GM12878 (cell line): Measurements from ENCODE around the gene MTHFR. TPM values are rescaled to one million over a fixed set of nuclear protein-coding genes. Genes with fewer than 3 reads are reported as not detected.

Source experiments
- ATAC-seq: fragments of 200-7000 bp; cut with Tn5 transposase; 3 replicates; pipeline ENCODE4 v1.9.1; 2020; ENCODE audit warnings: mild to moderate bottlenecking, moderate library complexity
- BruUV-seq: library from RNA; stranded (reverse); fragments of 400-500 nt; replicated peaks from 2 replicates; lab custom pipeline; 2021; lab: Mats Ljungman, UMichigan
- CTCF ChIA-PET: fragments of 300-600 bp; sonication (Branson Sonifier 250); formaldehyde crosslinking; extraction: SDS; loops from one replicate; lab custom pipeline; 2021; ENCODE audit warnings: inconsistent platforms; lab: Yijun Ruan, JAX
- POLR2A ChIA-PET: fragments of 350-600 bp; formaldehyde crosslinking; extraction: SDS; loops from one replicate; lab custom pipeline; 2021; ENCODE audit warnings: inconsistent platforms; lab: Charles Lee
- RAD21 ChIA-PET: fragments of 300-600 bp; sonication (Branson Sonifier 250); formaldehyde crosslinking; loops from one replicate; lab custom pipeline; 2023; ENCODE audit warnings: antibody characterized with exemption; ENCODE audit not compliant: unreplicated experiment; lab: Charles Lee
- SMC1A ChIA-PET: fragments of 300-600 bp; sonication (Branson Sonifier 250); formaldehyde crosslinking; loops from one replicate; lab custom pipeline; 2023; ENCODE audit not compliant: unreplicated experiment, uncharacterized antibody; lab: Charles Lee
- DNase-seq: peaks from one replicate; pipeline ENCODE4 v3.0.0-alpha.2; 2011; ENCODE audit warnings: low read depth, low spot score
- FAIRE-seq: peaks from 3 replicates; lab custom pipeline; 2011; peaks lifted over from hg19 to GRCh38; lab: Jason Lieb, UNC
- H2AFZ ChIP-seq: 2 replicates; pipeline ENCODE4 v1.6.0; 2011; ENCODE audit warnings: low read depth, low read length, control low read depth; ENCODE audit not compliant: control insufficient read depth
- H3K27ac ChIP-seq: 2 replicates; pipeline ENCODE4 v1.5.1; 2011; ENCODE audit warnings: control low read depth; ENCODE audit not compliant: control insufficient read depth, insufficient read depth
- H3K27me3 ChIP-seq, 2 experiments: replicated peaks in 1 of 2; 2 replicates each; pipeline versions ENCODE4 v1.6.0 to v1.6.1; 2011; ENCODE audit warnings: low read length in 1 of 2; ENCODE audit not compliant: control insufficient read depth in 2 of 2, insufficient read depth in 2 of 2
- H3K36me3 ChIP-seq, 2 experiments: 2 replicates each; pipeline ENCODE4 v1.5.1; 2011; ENCODE audit warnings: low read length in 1 of 2; ENCODE audit not compliant: control insufficient read depth in 2 of 2, insufficient read depth in 2 of 2
- H3K4me1 ChIP-seq: 2 replicates; pipeline ENCODE4 v1.6.1; 2011; ENCODE audit warnings: mild to moderate bottlenecking, low read length, moderate library complexity, mixed read lengths; ENCODE audit not compliant: control insufficient read depth, insufficient read depth
- H3K4me2 ChIP-seq: 2 replicates; pipeline ENCODE4 v1.6.0; 2011; ENCODE audit warnings: control low read depth; ENCODE audit not compliant: control insufficient read depth, insufficient read depth
- H3K4me3 ChIP-seq: fragments of 200-600 bp; sonication (generic); 2 replicates; pipeline ENCODE4 v1.5.1; 2016
- H3K79me2 ChIP-seq: 2 replicates; pipeline ENCODE4 v1.6.0; 2011; ENCODE audit warnings: low read length; ENCODE audit not compliant: control insufficient read depth, insufficient read depth
- H3K9ac ChIP-seq: 2 replicates; pipeline ENCODE4 v1.8.0; 2011; ENCODE audit warnings: low read length, control low read depth, mixed read lengths; ENCODE audit not compliant: control insufficient read depth, insufficient read depth
- H3K9me3 ChIP-seq: replicated peaks from 3 replicates; pipeline ENCODE4 v1.5.1; 2011; ENCODE audit warnings: mild to moderate bottlenecking, low read length; ENCODE audit not compliant: control insufficient read depth, insufficient read depth
- H4K20me1 ChIP-seq: 2 replicates; pipeline ENCODE4 v1.6.0; 2011; ENCODE audit not compliant: control insufficient read depth, insufficient read depth
- CBFB ChIP-seq: IDR thresholded peaks from 2 replicates; pipeline ENCODE4 v1.6.1; 2016; ENCODE audit warnings: antibody characterized with exemption, low read depth
- CBX5 ChIP-seq: sonication (generic); IDR thresholded peaks from 2 replicates; pipeline ENCODE4 v1.6.1; 2016; ENCODE audit warnings: low read depth, moderate library complexity, mild to moderate bottlenecking, inconsistent platforms
- FOXM1 ChIP-seq: IDR thresholded peaks from 2 replicates; pipeline ENCODE4 v1.6.1; 2012; ENCODE audit warnings: low read depth, mild to moderate bottlenecking, inconsistent platforms, low read length, moderate library complexity
- JUNB ChIP-seq: IDR thresholded peaks from 2 replicates; pipeline ENCODE4 v1.6.1; 2016; ENCODE audit warnings: antibody characterized with exemption, mild to moderate bottlenecking
- JUND ChIP-seq: IDR thresholded peaks from 2 replicates; pipeline ENCODE4 v1.6.1; 2012; ENCODE audit warnings: low read depth, mild to moderate bottlenecking, low read length, improper control_type of control experiment, moderate library complexity
- PAX5 ChIP-seq: IDR thresholded peaks from 2 replicates; pipeline ENCODE4 v1.6.1; 2011; ENCODE audit warnings: low read depth, low read length, borderline replicate concordance
- POLR2A ChIP-seq: IDR thresholded peaks from 2 replicates; pipeline ENCODE4 v1.6.1; 2011; ENCODE audit warnings: low read depth, mild to moderate bottlenecking, low read length
- POU2F2 ChIP-seq: IDR thresholded peaks from 3 replicates; pipeline ENCODE4 v1.6.1; 2011; ENCODE audit warnings: low read depth, mild to moderate bottlenecking, low read length, borderline replicate concordance
- STAT1 ChIP-seq: fragments of 450-650 bp; conservative IDR thresholded peaks from 2 replicates; pipeline ENCODE4 v1.6.1; 2014; ENCODE audit warnings: antibody characterized with exemption, mild to moderate bottlenecking
- YBX1 ChIP-seq: fragments of 450-650 bp; IDR thresholded peaks from 2 replicates; pipeline ENCODE4 v1.6.1; 2016; ENCODE audit warnings: antibody characterized with exemption
- ZNF217 ChIP-seq: fragments of 450-650 bp; IDR thresholded peaks from 2 replicates; pipeline ENCODE4 v1.6.1; 2017; ENCODE audit warnings: antibody characterized with exemption, mild to moderate bottlenecking
- ZNF24 ChIP-seq: fragments of 450-650 bp; IDR thresholded peaks from 2 replicates; pipeline ENCODE4 v1.6.1; 2017; ENCODE audit warnings: antibody characterized with exemption, mild to moderate bottlenecking
- ZZZ3 ChIP-seq: IDR thresholded peaks from 2 replicates; pipeline ENCODE4 v1.6.1; 2011; ENCODE audit warnings: low read depth; ENCODE audit not compliant: control insufficient read depth, insufficient read length
- WGBS: methylation state at CpG from one replicate; pipeline ENCODE4 v1.1.6; 2016; ENCODE audit warnings: low lambda C conversion rate; ENCODE audit not compliant: insufficient replicate concordance, insufficient coverage; ENCODE audit errors: missing lambda C conversion rate; 5-methylcytosine and 5-hydroxymethylcytosine counted together
- in situ Hi-C: fragments of 300-500 bp; cut with MboI; formaldehyde crosslinking; loops from 9 replicates; pipeline ENCODE4 v1.14.3; 2018; ENCODE audit warnings: mixed read lengths
- intact Hi-C: fragments of 100-400 bp; cut with micrococcal nuclease; formaldehyde crosslinking; loops from one replicate; pipeline ENCODE4 v1.14.2; 2022; ENCODE audit not compliant: unreplicated experiment
- polyA plus RNA-seq, 11 experiments: library from polyadenylated mRNA; depleted of rRNA in 4 of 11; unstranded in 6 of 11; stranded (reverse) in 5 of 11; fragments of >200 nt; fragmentation: Nextera tagmentation in 4 of 11; fragmentation: Illumina TruSeq in 1 of 11; extraction: Ambion mirVana in 4 of 11; extraction: Trizol in 1 of 11; gene quantifications; 1 replicate in 1 of 11; 2 replicates in 10 of 11; pipeline versions ENCODE4 v1.2.1 to v1.2.3, GENCODE V29; 2011 to 2016; ENCODE audit warnings: inconsistent platforms in 2 of 11, missing spikeins in 2 of 11, low read depth in 1 of 11
- total RNA-seq, 4 experiments: library from RNA; depleted of rRNA in 3 of 4; stranded (reverse); fragments of >200 nt in 3 of 4; fragmentation: Illumina TruSeq in 1 of 4; extraction: Trizol in 1 of 4; gene quantifications; 2 replicates each; pipeline versions ENCODE4 v1.2.1 to v1.2.3, GENCODE V29; 2013 to 2021
- TF ChIP-seq, protein P1 (sequence below): fragments of 450-650 bp; IDR thresholded peaks from 2 replicates; pipeline ENCODE4 v1.6.1; 2017; ENCODE audit warnings: borderline replicate concordance
- TF ChIP-seq, protein P2 (sequence below): fragments of 450-650 bp; conservative IDR thresholded peaks from 2 replicates; pipeline ENCODE4 v1.6.1; 2017; ENCODE audit warnings: mild to moderate bottlenecking, moderate library complexity
- TF ChIP-seq, protein P3 (sequence below): IDR thresholded peaks from 2 replicates; pipeline ENCODE4 v1.6.1; 2011; ENCODE audit warnings: low read depth, low read length, improper control_type of control experiment, borderline replicate concordance

The MTHFR gene
- total and polyA plus RNA-seq, 10 of the 15 experiments (the other 5 are each of a cell fraction or from before 2014, with no cell fraction given) = 1.0 to 16.8 (median 9.4) TPM

DNA sequence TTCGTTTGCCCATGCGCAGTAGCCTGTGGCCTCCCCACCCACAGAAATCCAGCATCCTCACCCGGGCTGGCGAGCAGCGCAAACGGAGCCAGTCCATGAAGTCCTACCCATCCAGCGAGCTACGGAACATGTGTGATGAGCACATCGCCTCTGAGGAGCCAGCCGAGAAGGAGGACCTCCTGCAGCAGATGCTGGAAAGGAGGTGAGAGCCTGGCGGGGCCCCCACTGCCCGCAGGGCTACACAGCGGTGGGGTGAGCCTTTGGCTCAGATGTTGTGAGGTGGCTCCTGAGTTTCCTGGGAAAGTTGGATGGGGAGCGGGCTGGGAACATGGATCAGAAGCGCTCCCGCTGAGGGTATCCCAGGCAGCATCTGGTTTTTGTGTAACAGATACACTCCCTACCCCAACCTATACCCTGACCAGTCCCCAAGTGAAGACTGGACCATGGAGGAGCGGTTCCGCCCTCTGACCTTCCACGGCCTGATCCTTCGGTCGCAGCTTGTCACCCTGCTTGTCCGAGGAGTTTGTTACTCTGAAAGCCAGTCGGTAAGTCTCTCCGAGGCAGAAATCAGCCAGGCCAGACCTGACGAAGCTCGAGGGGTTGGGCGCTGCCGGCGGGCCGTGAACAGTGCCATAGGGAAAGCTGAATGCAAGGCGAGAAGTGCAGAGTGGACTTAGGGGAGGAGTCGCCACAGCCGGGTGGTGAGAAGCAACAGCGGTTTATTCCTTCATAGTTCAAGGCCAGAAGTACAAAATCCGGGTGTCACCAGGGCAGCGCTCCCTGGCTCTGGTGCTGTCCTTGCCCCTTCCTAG lies 31.4 kb upstream of the MTHFR start:
- Histone ChIP-seq H3K27me3 (no peaks in the 10 kb centered on the region), H3K4me1 (peaks cover 10% of the 10 kb centered on the region), H3K79me2 (no peaks in the 10 kb centered on the region), H2AFZ (no peak overlapping the region), H3K36me3 (peaks cover 39 to 40% of the 10 kb centered on the region in 2 experiments), H4K20me1 (peaks cover 3% of the 10 kb centered on the region; the same call in 1 of the 2 replicates), H3K27ac (no peak overlapping the region), H3K9me3 (no peaks in the 10 kb centered on the region), H3K4me2 (no peak overlapping the region), H3K4me3 (no peak overlapping the region), H3K9ac (no peak overlapping the region)
- ChIA-PET SMC1A (interaction anchor here (0.7 to 1.6 kb wide), 3 partner anchors 10 to 130 kb away, joined by 3 read pairs; no protein-coding TSS in a partner anchor), CTCF (interaction anchor here (1.3 to 4.5 kb wide), 6 partner anchors 10 to 147 kb away, joined by 3 to 24 read pairs (median 8); partner anchors contain the start of genes CLCN6 and NPPA), POLR2A (no interaction called here), RAD21 (interaction anchor here (0.6 to 2.2 kb wide), 3 partner anchors 17 to 130 kb away, joined by 3 to 10 read pairs (median 3); no protein-coding TSS in a partner anchor)
- in situ Hi-C loops (no loop called here), intact Hi-C loops (no loop called here)
- BruUV-seq = no TSS peak
- ATAC-seq (no peak), FAIRE-seq (no peak), DNase-seq (no peak)
- 92% methylated on average over 36 of the region's 36 CpGs for WGBS
- TF ChIP-seq CBX5 (no peak), JUND (no peak), ZZZ3 (no peak), YBX1 (no peak), ZNF24 (no peak), STAT1 (no peak), ZNF217 (no peak), FOXM1 (no peak), CBFB (no peak), PAX5 (no peak), POU2F2 (no peak), JUNB (no peak), POLR2A (no peak)
- TF ChIP-seq, protein P1, sequence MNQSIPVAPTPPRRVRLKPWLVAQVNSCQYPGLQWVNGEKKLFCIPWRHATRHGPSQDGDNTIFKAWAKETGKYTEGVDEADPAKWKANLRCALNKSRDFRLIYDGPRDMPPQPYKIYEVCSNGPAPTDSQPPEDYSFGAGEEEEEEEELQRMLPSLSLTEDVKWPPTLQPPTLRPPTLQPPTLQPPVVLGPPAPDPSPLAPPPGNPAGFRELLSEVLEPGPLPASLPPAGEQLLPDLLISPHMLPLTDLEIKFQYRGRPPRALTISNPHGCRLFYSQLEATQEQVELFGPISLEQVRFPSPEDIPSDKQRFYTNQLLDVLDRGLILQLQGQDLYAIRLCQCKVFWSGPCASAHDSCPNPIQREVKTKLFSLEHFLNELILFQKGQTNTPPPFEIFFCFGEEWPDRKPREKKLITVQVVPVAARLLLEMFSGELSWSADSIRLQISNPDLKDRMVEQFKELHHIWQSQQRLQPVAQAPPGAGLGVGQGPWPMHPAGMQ = no peak
- TF ChIP-seq, protein P2, sequence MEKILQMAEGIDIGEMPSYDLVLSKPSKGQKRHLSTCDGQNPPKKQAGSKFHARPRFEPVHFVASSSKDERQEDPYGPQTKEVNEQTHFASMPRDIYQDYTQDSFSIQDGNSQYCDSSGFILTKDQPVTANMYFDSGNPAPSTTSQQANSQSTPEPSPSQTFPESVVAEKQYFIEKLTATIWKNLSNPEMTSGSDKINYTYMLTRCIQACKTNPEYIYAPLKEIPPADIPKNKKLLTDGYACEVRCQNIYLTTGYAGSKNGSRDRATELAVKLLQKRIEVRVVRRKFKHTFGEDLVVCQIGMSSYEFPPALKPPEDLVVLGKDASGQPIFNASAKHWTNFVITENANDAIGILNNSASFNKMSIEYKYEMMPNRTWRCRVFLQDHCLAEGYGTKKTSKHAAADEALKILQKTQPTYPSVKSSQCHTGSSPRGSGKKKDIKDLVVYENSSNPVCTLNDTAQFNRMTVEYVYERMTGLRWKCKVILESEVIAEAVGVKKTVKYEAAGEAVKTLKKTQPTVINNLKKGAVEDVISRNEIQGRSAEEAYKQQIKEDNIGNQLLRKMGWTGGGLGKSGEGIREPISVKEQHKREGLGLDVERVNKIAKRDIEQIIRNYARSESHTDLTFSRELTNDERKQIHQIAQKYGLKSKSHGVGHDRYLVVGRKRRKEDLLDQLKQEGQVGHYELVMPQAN = no peak
- TF ChIP-seq, protein P3, sequence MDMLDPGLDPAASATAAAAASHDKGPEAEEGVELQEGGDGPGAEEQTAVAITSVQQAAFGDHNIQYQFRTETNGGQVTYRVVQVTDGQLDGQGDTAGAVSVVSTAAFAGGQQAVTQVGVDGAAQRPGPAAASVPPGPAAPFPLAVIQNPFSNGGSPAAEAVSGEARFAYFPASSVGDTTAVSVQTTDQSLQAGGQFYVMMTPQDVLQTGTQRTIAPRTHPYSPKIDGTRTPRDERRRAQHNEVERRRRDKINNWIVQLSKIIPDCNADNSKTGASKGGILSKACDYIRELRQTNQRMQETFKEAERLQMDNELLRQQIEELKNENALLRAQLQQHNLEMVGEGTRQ = no peak
